ENCODE results near the gene CYP21A2. TPM values are rescaled to one million over a fixed set of nuclear protein-coding genes. Genes with fewer than 3 reads are reported as not detected.

Gene CYP21A2
- total RNA-seq, 5 donors from 2014 or later (not counting 1 experiment from before 2014, with no cell fraction given), result 0.43 to 2.2 (median 1.6) TPM

- no peak for ATAC-seq (replicated peaks in 1 of 4)
- no peak overlapping the region for H3K27ac Mint-ChIP-seq
- no peaks in the 10 kb centered on the region for H3K4me1 ChIP-seq (ENCODE audit: control insufficient read depth in 1 of 2, extremely low read depth in 1 of 2, insufficient read depth in 2 of 2, low read length in 2 of 2)
- ChIA-PET POLR2A (no interaction called here), CTCF (no interaction called here)
- H3K27me3 Mint-ChIP-seq, result peaks cover 0 to 6% of the 10 kb centered on the region in 2 donors
- no peak overlapping the region for H3K4me3 ChIP-seq (ENCODE audit: control insufficient read depth in 1 of 2, extremely low read depth in 1 of 2, low read length in 1 of 2)
- H3K9me3 ChIP-seq, result no peaks in the 10 kb centered on the region
- no peaks in the 10 kb centered on the region for H3K36me3 Mint-ChIP-seq
- peaks cover 0 to 5% (median 0%) of the 10 kb centered on the region in 3 donors for H3K4me1 Mint-ChIP-seq
- H3K4me3 Mint-ChIP-seq, result no peak overlapping the region
- H3K9me3 Mint-ChIP-seq, result no peaks in the 10 kb centered on the region
- peaks cover 0 to 15% of the 10 kb centered on the region in 2 experiments for H3K27me3 ChIP-seq (replicated peaks in 1 of 2; ENCODE audit: control insufficient read depth in 2 of 2, extremely low read depth in 1 of 2, insufficient read depth in 2 of 2, low read length in 1 of 2)
- WGBS (ENCODE audit: insufficient coverage), result 85% methylated on average over 17 of the region's 17 CpGs
- H3K27ac ChIP-seq (ENCODE audit: low read length), result no peak overlapping the region
- H3K36me3 ChIP-seq (ENCODE audit: control insufficient read depth in 2 of 2, extremely low read depth in 1 of 2, insufficient read depth in 1 of 2, low read length in 1 of 2), result no peaks in the 10 kb centered on the region
- no peak for DNase-seq
These were observed 31.2 kb downstream of the CYP21A2 start for GRCh38 chr6:32069460-32069859.

- Mint-ChIP-seq H3K4me1 (peaks cover 0 to 5% (median 0%) of the 10 kb centered on the region in 3 donors), H3K9me3 (no peaks in the 10 kb centered on the region), H3K36me3 (no peaks in the 10 kb centered on the region), H3K4me3 (no peak overlapping the region), H3K27me3 (peaks cover 0 to 6% of the 10 kb centered on the region in 2 donors), H3K27ac (no peak overlapping the region)
- Histone ChIP-seq H3K27ac (ENCODE audit: low read length) (no peak overlapping the region), H3K27me3 (replicated peaks in 1 of 2; ENCODE audit: control insufficient read depth in 2 of 2, extremely low read depth in 1 of 2, insufficient read depth in 2 of 2, low read length in 1 of 2) (peaks cover 0 to 18% of the 10 kb centered on the region in 2 experiments), H3K4me3 (ENCODE audit: control insufficient read depth in 1 of 2, extremely low read depth in 1 of 2, low read length in 1 of 2) (no peak overlapping the region), H3K9me3 (no peaks in the 10 kb centered on the region), H3K4me1 (ENCODE audit: control insufficient read depth in 1 of 2, extremely low read depth in 1 of 2, insufficient read depth in 2 of 2, low read length in 2 of 2) (no peaks in the 10 kb centered on the region), H3K36me3 (ENCODE audit: control insufficient read depth in 2 of 2, extremely low read depth in 1 of 2, insufficient read depth in 1 of 2, low read length in 1 of 2) (no peaks in the 10 kb centered on the region)
- CTCF ChIA-PET, result no interaction called here
- DNase-seq (no peak), ATAC-seq (replicated peaks in 1 of 4) (no peak)
- POLR2A ChIA-PET, result no interaction called here
- WGBS (ENCODE audit: insufficient coverage), result 79% methylated on average over 12 of the region's 24 CpGs
These were observed 31.8 kb downstream of the CYP21A2 start for GRCh38 chr6:32069878-32070515.

- peaks cover 0 to 5% (median 0%) of the 10 kb centered on the region in 3 donors for H3K4me1 Mint-ChIP-seq
- peaks cover 0 to 25% of the 10 kb centered on the region in 2 experiments for H3K27me3 ChIP-seq (replicated peaks in 1 of 2; ENCODE audit: control insufficient read depth in 2 of 2, extremely low read depth in 1 of 2, insufficient read depth in 2 of 2, low read length in 1 of 2)
- ATAC-seq (replicated peaks in 1 of 4), result no peak
- no peak for DNase-seq
- H3K36me3 Mint-ChIP-seq, result no peaks in the 10 kb centered on the region
- no peaks in the 10 kb centered on the region for H3K9me3 ChIP-seq
- no peak overlapping the region for H3K4me3 Mint-ChIP-seq
- no peaks in the 10 kb centered on the region for H3K4me1 ChIP-seq (ENCODE audit: control insufficient read depth in 1 of 2, extremely low read depth in 1 of 2, insufficient read depth in 2 of 2, low read length in 2 of 2)
- POLR2A ChIA-PET, result no interaction called here
- H3K36me3 ChIP-seq (ENCODE audit: control insufficient read depth in 2 of 2, extremely low read depth in 1 of 2, insufficient read depth in 1 of 2, low read length in 1 of 2), result no peaks in the 10 kb centered on the region
- no peak overlapping the region for H3K4me3 ChIP-seq (ENCODE audit: control insufficient read depth in 1 of 2, extremely low read depth in 1 of 2, low read length in 1 of 2)
- no peak overlapping the region for H3K27ac Mint-ChIP-seq
- H3K27ac ChIP-seq (ENCODE audit: low read length), result no peak overlapping the region
- H3K27me3 Mint-ChIP-seq, result peaks cover 4 to 6% of the 10 kb centered on the region in 2 donors
- no peaks in the 10 kb centered on the region for H3K9me3 Mint-ChIP-seq
- CTCF ChIA-PET, result no interaction called here
- 89% methylated on average over 13 of the region's 16 CpGs for WGBS (ENCODE audit: insufficient coverage)
These were observed 32.8 kb downstream of the CYP21A2 start for GRCh38 chr6:32070814-32071543.

- no peak overlapping the region for H3K4me3 Mint-ChIP-seq
- ATAC-seq (replicated peaks in 1 of 4) (no peak), DNase-seq (no peak)
- ChIA-PET POLR2A (no interaction called here), CTCF (no interaction called here)
- WGBS (ENCODE audit: insufficient coverage), result 82% methylated on average over 3 of the region's 3 CpGs
- Histone ChIP-seq H3K27ac (ENCODE audit: low read length) (no peak overlapping the region), H3K4me1 (ENCODE audit: control insufficient read depth in 1 of 2, extremely low read depth in 1 of 2, insufficient read depth in 2 of 2, low read length in 2 of 2) (no peaks in the 10 kb centered on the region), H3K9me3 (no peaks in the 10 kb centered on the region), H3K27me3 (replicated peaks in 1 of 2; ENCODE audit: control insufficient read depth in 2 of 2, extremely low read depth in 1 of 2, insufficient read depth in 2 of 2, low read length in 1 of 2) (peaks cover 0 to 27% of the 10 kb centered on the region in 2 experiments), H3K4me3 (ENCODE audit: control insufficient read depth in 1 of 2, extremely low read depth in 1 of 2, low read length in 1 of 2) (no peak overlapping the region), H3K36me3 (ENCODE audit: control insufficient read depth in 2 of 2, extremely low read depth in 1 of 2, insufficient read depth in 1 of 2, low read length in 1 of 2) (no peaks in the 10 kb centered on the region)
- H3K27ac Mint-ChIP-seq, result no peak overlapping the region
- H3K9me3 Mint-ChIP-seq, result no peaks in the 10 kb centered on the region
- H3K27me3 Mint-ChIP-seq, result peaks cover 4 to 6% of the 10 kb centered on the region in 2 donors
- no peaks in the 10 kb centered on the region for H3K4me1 Mint-ChIP-seq
- no peaks in the 10 kb centered on the region for H3K36me3 Mint-ChIP-seq
These were observed 34.9 kb downstream of the CYP21A2 start for GRCh38 chr6:32073101-32073500.

GRCh38 chr6:32073613-32074012, 35.4 kb downstream of the CYP21A2 start:
- peaks cover 4 to 6% of the 10 kb centered on the region in 2 donors for H3K27me3 Mint-ChIP-seq
- no peak for DNase-seq
- no peak for ATAC-seq (replicated peaks in 1 of 4)
- no peak overlapping the region for H3K4me3 ChIP-seq (ENCODE audit: control insufficient read depth in 1 of 2, extremely low read depth in 1 of 2, low read length in 1 of 2)
- H3K27ac Mint-ChIP-seq, result no peak overlapping the region
- ChIA-PET POLR2A (no interaction called here), CTCF (no interaction called here)
- peaks cover 0 to 26% of the 10 kb centered on the region in 2 experiments for H3K27me3 ChIP-seq (replicated peaks in 1 of 2; ENCODE audit: control insufficient read depth in 2 of 2, extremely low read depth in 1 of 2, insufficient read depth in 2 of 2, low read length in 1 of 2)
- H3K9me3 Mint-ChIP-seq, result no peaks in the 10 kb centered on the region
- no peaks in the 10 kb centered on the region for H3K9me3 ChIP-seq
- H3K4me1 ChIP-seq (ENCODE audit: control insufficient read depth in 1 of 2, extremely low read depth in 1 of 2, insufficient read depth in 2 of 2, low read length in 2 of 2), result no peaks in the 10 kb centered on the region
- no peaks in the 10 kb centered on the region for H3K36me3 ChIP-seq (ENCODE audit: control insufficient read depth in 2 of 2, extremely low read depth in 1 of 2, insufficient read depth in 1 of 2, low read length in 1 of 2)
- WGBS (ENCODE audit: insufficient coverage), result 90% methylated on average over 5 of the region's 10 CpGs
- no peak overlapping the region for H3K4me3 Mint-ChIP-seq
- H3K27ac ChIP-seq (ENCODE audit: low read length), result no peak overlapping the region
- H3K4me1 Mint-ChIP-seq, result no peaks in the 10 kb centered on the region
- H3K36me3 Mint-ChIP-seq, result no peaks in the 10 kb centered on the region

- ChIA-PET CTCF (no interaction called here), POLR2A (no interaction called here)
- Histone ChIP-seq H3K9me3 (no peaks in the 10 kb centered on the region), H3K4me1 (ENCODE audit: control insufficient read depth in 1 of 2, extremely low read depth in 1 of 2, insufficient read depth in 2 of 2, low read length in 2 of 2) (no peaks in the 10 kb centered on the region), H3K36me3 (ENCODE audit: control insufficient read depth in 2 of 2, extremely low read depth in 1 of 2, insufficient read depth in 1 of 2, low read length in 1 of 2) (no peaks in the 10 kb centered on the region), H3K27ac (ENCODE audit: low read length) (no peak overlapping the region), H3K4me3 (ENCODE audit: control insufficient read depth in 1 of 2, extremely low read depth in 1 of 2, low read length in 1 of 2) (no peak overlapping the region), H3K27me3 (replicated peaks in 1 of 2; ENCODE audit: control insufficient read depth in 2 of 2, extremely low read depth in 1 of 2, insufficient read depth in 2 of 2, low read length in 1 of 2) (peaks cover 0 to 20% of the 10 kb centered on the region in 2 experiments)
- ATAC-seq (replicated peaks in 1 of 4) (no peak), DNase-seq (no peak)
- Mint-ChIP-seq H3K36me3 (no peaks in the 10 kb centered on the region), H3K9me3 (no peaks in the 10 kb centered on the region), H3K4me1 (no peaks in the 10 kb centered on the region), H3K27me3 (peaks cover 4% of the 10 kb centered on the region in 2 donors), H3K4me3 (no peak overlapping the region), H3K27ac (no peak overlapping the region)
- WGBS (ENCODE audit: insufficient coverage), result 84% methylated on average over 8 of the region's 8 CpGs
These were observed 36.8 kb downstream of the CYP21A2 start for GRCh38 chr6:32074996-32075532.
